H1 (cell line): ENCODE results near the gene ARHGAP6. TPM values are rescaled to one million over a fixed set of nuclear protein-coding genes. Genes with fewer than 3 reads are reported as not detected.

Experiments used
- CTCF ChIA-PET: fragments of 300-600 bp; sonication (Branson Sonifier 250); formaldehyde crosslinking; loops from one replicate; lab custom pipeline; 2021; ENCODE audit not compliant: partially characterized antibody; lab: Charles Lee
- POLR2A ChIA-PET: fragments of 300-600 bp; sonication (Branson Sonifier 250); formaldehyde crosslinking; loops from one replicate; lab custom pipeline; 2021; ENCODE audit warnings: inconsistent platforms; ENCODE audit not compliant: partially characterized antibody; lab: Charles Lee
- DNase-seq, 2 experiments: peaks; one replicate each; pipeline versions ENCODE4 v3.0.0 to v3.0.0-alpha.2; 2010 to 2022; ENCODE audit warnings: low spot score in 2 of 2, low read depth in 1 of 2, mixed read lengths in 1 of 2
- FAIRE-seq: peaks from 2 replicates; lab custom pipeline; 2011; peaks lifted over from hg19 to GRCh38; lab: Jason Lieb, UNC
- H2AFZ ChIP-seq: 2 replicates; pipeline ENCODE4 v1.8.1; 2012; ENCODE audit warnings: low read length, inconsistent platforms
- H2AK5ac ChIP-seq: 2 replicates; pipeline ENCODE4 v1.6.1; 2013; ENCODE audit warnings: low read depth, low read length
- H2BK120ac ChIP-seq: replicated peaks from 2 replicates; pipeline ENCODE3; 2013; ENCODE audit warnings: low read depth, low read length, inconsistent platforms
- H2BK12ac ChIP-seq: 2 replicates; pipeline ENCODE4 v1.6.1; 2013; ENCODE audit warnings: low read depth, low read length
- H2BK15ac ChIP-seq: 2 replicates; pipeline ENCODE4 v1.6.1; 2013; ENCODE audit warnings: low read length
- H2BK20ac ChIP-seq: 2 replicates; pipeline ENCODE4 v1.6.1; 2013; ENCODE audit warnings: low read length
- H2BK5ac ChIP-seq: 2 replicates; pipeline ENCODE4 v1.6.1; 2013; ENCODE audit warnings: low read depth, low read length
- H3K14ac ChIP-seq: 2 replicates; pipeline ENCODE4 v1.6.1; 2013; ENCODE audit warnings: inconsistent platforms; ENCODE audit not compliant: insufficient read length
- H3K18ac ChIP-seq: 2 replicates; pipeline ENCODE4 v1.6.1; 2013; ENCODE audit warnings: low read length; ENCODE audit errors: extremely low read depth
- H3K23ac ChIP-seq: 2 replicates; pipeline ENCODE4 v1.6.1; 2013; ENCODE audit warnings: inconsistent platforms; ENCODE audit not compliant: insufficient read length
- H3K23me2 ChIP-seq: 2 replicates; pipeline ENCODE4 v1.6.1; 2013; ENCODE audit warnings: low read depth, low read length
- H3K27ac ChIP-seq: 2 replicates; pipeline ENCODE4 v1.6.1; 2011; ENCODE audit warnings: low read depth, low read length, inconsistent platforms
- H3K27me3 ChIP-seq, 4 experiments: replicated peaks in 1 of 4; 1 replicate in 1 of 4; 2 replicates in 3 of 4; pipeline versions ENCODE4 v1.6.1 to v1.8.1; 2011 to 2013; ENCODE audit warnings: low read length in 3 of 4, mild to moderate bottlenecking in 3 of 4, inconsistent platforms in 2 of 4, mixed read lengths in 2 of 4, moderate library complexity in 1 of 4; ENCODE audit not compliant: control insufficient read depth in 3 of 4, insufficient read depth in 3 of 4; ENCODE audit errors: extremely low read depth in 1 of 4
- H3K36me3 ChIP-seq, 4 experiments: 2 replicates each; pipeline versions ENCODE4 v1.6.1 to v1.8.1; 2011 to 2013; ENCODE audit warnings: mild to moderate bottlenecking in 4 of 4, low read length in 3 of 4, moderate library complexity in 2 of 4, control low read depth in 1 of 4, inconsistent platforms in 1 of 4; ENCODE audit not compliant: insufficient read depth in 4 of 4, control insufficient read depth in 2 of 4
- H3K4ac ChIP-seq: replicated peaks from 2 replicates; pipeline ENCODE3; 2013; ENCODE audit warnings: low read length, low read depth, mixed read lengths, inconsistent platforms; ENCODE audit not compliant: insufficient read length
- H3K4me1 ChIP-seq, 4 experiments: replicated peaks in 1 of 4; 1 replicate in 1 of 4; 2 replicates in 3 of 4; pipeline versions ENCODE4 v1.6.1 to v1.8.1; 2011 to 2013; ENCODE audit warnings: low read length in 3 of 4, inconsistent platforms in 2 of 4, mixed read lengths in 1 of 4; ENCODE audit not compliant: insufficient read depth in 4 of 4, control insufficient read depth in 3 of 4
- H3K4me2 ChIP-seq, 2 experiments: 2 replicates each; pipeline versions ENCODE4 v1.6.1 to v1.8.1; 2011 to 2013; ENCODE audit warnings: low read depth in 2 of 2, low read length in 2 of 2, control low read depth in 1 of 2, inconsistent platforms in 1 of 2, mild to moderate bottlenecking in 1 of 2; ENCODE audit not compliant: insufficient read depth in 1 of 2
- H3K4me3 ChIP-seq, 4 experiments: fragments of 200-600, 300-600 bp in 1 of 4; sonication (generic), shearing (Covaris generic), sonication (Bioruptor Twin) in 1 of 4; 2 replicates each; pipeline versions ENCODE4 v1.5.1 to v1.8.1; 2011 to 2016; ENCODE audit warnings: low read length in 4 of 4, low read depth in 3 of 4, control low read depth in 2 of 4, inconsistent platforms in 2 of 4, mild to moderate bottlenecking in 2 of 4, mixed read lengths in 1 of 4, moderate library complexity in 1 of 4; ENCODE audit not compliant: insufficient read depth in 2 of 4; ENCODE audit errors: extremely low read depth in 1 of 4
- H3K56ac ChIP-seq: replicated peaks from 2 replicates; pipeline ENCODE3; 2013; ENCODE audit warnings: low read depth, mild to moderate bottlenecking, mixed read lengths, low read length, inconsistent platforms; ENCODE audit not compliant: insufficient read length
- H3K79me1 ChIP-seq: 2 replicates; pipeline ENCODE4 v1.6.1; 2013; ENCODE audit warnings: low read depth, low read length, control low read depth
- H3K79me2 ChIP-seq, 2 experiments: 2 replicates each; pipeline versions ENCODE4 v1.6.1 to v1.8.1; 2012 to 2013; ENCODE audit warnings: low read length in 2 of 2, mild to moderate bottlenecking in 2 of 2, inconsistent platforms in 1 of 2; ENCODE audit not compliant: insufficient read depth in 2 of 2, control insufficient read depth in 1 of 2
- H3K9ac ChIP-seq, 4 experiments: replicated peaks in 1 of 4; 1 replicate in 1 of 4; 2 replicates in 3 of 4; pipeline versions ENCODE4 v1.6.1 to v1.8.1; 2011 to 2013; ENCODE audit warnings: low read depth in 3 of 4, low read length in 3 of 4, control low read depth in 2 of 4, mild to moderate bottlenecking in 2 of 4, moderate library complexity in 2 of 4, inconsistent platforms in 1 of 4; ENCODE audit errors: extremely low read depth in 1 of 4
- H3K9me3 ChIP-seq, 2 experiments: 2 replicates each; pipeline versions ENCODE4 v1.6.1 to v1.8.1; 2012 to 2013; ENCODE audit warnings: mild to moderate bottlenecking in 2 of 2, moderate library complexity in 2 of 2, control low read depth in 1 of 2, inconsistent platforms in 1 of 2, low read depth in 1 of 2, low read length in 1 of 2, mixed read lengths in 1 of 2; ENCODE audit not compliant: insufficient read depth in 2 of 2
- H4K20me1 ChIP-seq, 2 experiments: replicated peaks in 1 of 2; 2 replicates each; pipeline versions ENCODE3 to v1.8.1; 2011 to 2013; ENCODE audit warnings: inconsistent platforms in 2 of 2, low read length in 2 of 2, mild to moderate bottlenecking in 1 of 2; ENCODE audit not compliant: insufficient read depth in 2 of 2, control insufficient read depth in 1 of 2
- H4K5ac ChIP-seq: 2 replicates; pipeline ENCODE4 v1.6.1; 2013; ENCODE audit warnings: low read length, low read depth, mixed read lengths, inconsistent platforms; ENCODE audit not compliant: insufficient read length
- H4K8ac ChIP-seq: 2 replicates; pipeline ENCODE4 v1.8.0; 2013; ENCODE audit warnings: mild to moderate bottlenecking, moderate library complexity, low read length, inconsistent platforms; ENCODE audit not compliant: insufficient read depth; ENCODE audit errors: extremely low read depth
- H4K91ac ChIP-seq: replicated peaks from 2 replicates; pipeline ENCODE3; 2013; ENCODE audit warnings: low read length, mixed read lengths, inconsistent platforms; ENCODE audit not compliant: insufficient read length
- EP300 ChIP-seq, 2 experiments: IDR thresholded peaks; 1 replicate in 1 of 2; 2 replicates in 1 of 2; pipeline ENCODE4 v1.6.1; 2011 to 2012; ENCODE audit warnings: low read depth in 2 of 2, low read length in 2 of 2, mild to moderate bottlenecking in 2 of 2, borderline replicate concordance in 1 of 2, inconsistent platforms in 1 of 2, moderate library complexity in 1 of 2
- SIN3A ChIP-seq, 2 experiments: IDR thresholded peaks in 1 of 2; conservative IDR thresholded peaks in 1 of 2; 2 replicates each; pipeline ENCODE4 v1.6.1; 2011 to 2012; ENCODE audit warnings: low read length in 2 of 2, improper control_type of control experiment in 1 of 2, low read depth in 1 of 2, mild to moderate bottlenecking in 1 of 2
- SP4 ChIP-seq: IDR thresholded peaks from 2 replicates; pipeline ENCODE4 v1.6.1; 2012; ENCODE audit warnings: low read length, inconsistent platforms
- WGBS, 2 experiments: shearing (Covaris generic) in 1 of 2; methylation state at CpG; one replicate each; pipeline versions ENCODE4 v1.1.6 to v1.1.7; 2013 to 2015; ENCODE audit warnings: low lambda C conversion rate in 2 of 2, mixed read lengths in 2 of 2, inconsistent platforms in 1 of 2, low coverage in 1 of 2, missing lambda C conversion rate in 1 of 2; ENCODE audit not compliant: insufficient replicate concordance in 2 of 2, insufficient coverage in 1 of 2, insufficient read length in 1 of 2; ENCODE audit errors: extremely low coverage in 1 of 2, missing lambda C conversion rate in 1 of 2; 5-methylcytosine and 5-hydroxymethylcytosine counted together
- polyA plus RNA-seq, 7 experiments: library from polyadenylated mRNA; depleted of rRNA in 3 of 7; stranded (reverse) in 5 of 7; unstranded in 2 of 7; fragments of >200 nt in 5 of 7; fragments of 200-250 nt in 2 of 7; gene quantifications; 1 replicate in 5 of 7; 2 replicates in 1 of 7; 4 replicates in 1 of 7; pipeline versions ENCODE4 v1.2.1 to v1.2.3, GENCODE V29; 2011 to 2013; ENCODE audit warnings: missing spikeins in 2 of 7, mixed read lengths in 2 of 7
- total RNA-seq: library from RNA; stranded (reverse); fragmentation: NEBNext Ultra II Directional; extraction: Animal tissue kit (Norgen Biotek cat#: 25700); gene quantifications from 2 replicates; pipeline ENCODE4 v1.2.1, GENCODE V29; 2021

Gene ARHGAP6
- total and polyA plus RNA-seq, 2 of the 8 experiments (the other 6 are each of a cell fraction or from before 2014, with no cell fraction given) = 0.35 to 0.82 TPM

- no peak overlapping the region for H3K27ac ChIP-seq
- no peak overlapping the region for H4K91ac ChIP-seq
- no peaks in the 10 kb centered on the region for H3K79me2 ChIP-seq
- no peak for FAIRE-seq
- H4K5ac ChIP-seq = no peak overlapping the region
- no peak overlapping the region for H2BK5ac ChIP-seq
- H3K9ac ChIP-seq = no peak overlapping the region
- POLR2A ChIA-PET = no interaction called here
- H3K18ac ChIP-seq = no peak overlapping the region
- no peaks in the 10 kb centered on the region for H3K27me3 ChIP-seq
- H3K23me2 ChIP-seq = no peaks in the 10 kb centered on the region
- CTCF ChIA-PET = interaction anchor here (0.6 to 1.7 kb wide), 5 partner anchors 9 to 123 kb away, joined by 3 to 5 read pairs (median 3); no protein-coding TSS in a partner anchor
- no peak overlapping the region for H3K56ac ChIP-seq
- DNase-seq = no peak
- H2AFZ ChIP-seq = no peak overlapping the region
- H2BK20ac ChIP-seq = no peak overlapping the region
- H2BK120ac ChIP-seq = no peak overlapping the region
- H3K36me3 ChIP-seq = no peaks in the 10 kb centered on the region
- H4K20me1 ChIP-seq = no peaks in the 10 kb centered on the region
- no peak overlapping the region for H3K4ac ChIP-seq
- WGBS, 2 experiments = 88% methylated on average over 6 of the region's 7 CpGs; no CpG with 5 or more reads in 1 of the 2 experiments
- H3K9me3 ChIP-seq = no peaks in the 10 kb centered on the region
- no peak overlapping the region for H3K23ac ChIP-seq
- no peak overlapping the region for H2AK5ac ChIP-seq
- H2BK12ac ChIP-seq = no peak overlapping the region
- no peak overlapping the region for H4K8ac ChIP-seq
- H3K79me1 ChIP-seq = no peaks in the 10 kb centered on the region
- no peak overlapping the region for H3K4me2 ChIP-seq
- no peak overlapping the region for H3K14ac ChIP-seq
- no peak overlapping the region for H2BK15ac ChIP-seq
- H3K4me1 ChIP-seq = no peaks in the 10 kb centered on the region
- no peak overlapping the region for H3K4me3 ChIP-seq
- TF ChIP-seq SIN3A (conservative IDR thresholded peaks at IDR 0.05 in 1 of 2, IDR thresholded peaks at IDR 0.05 in 1 of 2; ENCODE audit: low read depth in 1 of 2, low read length in 2 of 2) (no peak), SP4 (no peak), EP300 (IDR thresholded peaks at IDR 0.05; ENCODE audit: borderline replicate concordance in 1 of 2, low read depth in 2 of 2, low read length in 2 of 2) (no peak)
Observed at GRCh38 chrX:11655282-11656015, 10.3 kb downstream of the ARHGAP6 start.
